Esophagus squamous epithelium (tissue), 5 donors: ENCODE measurements around the gene C20orf141. TPM values are rescaled to one million over a fixed set of nuclear protein-coding genes. Genes with fewer than 3 reads are reported as not detected.

ENCODE experiments used
- DNase-seq: peaks from one replicate; lab custom pipeline; 2025; lab: John Stamatoyannopoulos, UW
- H3K27ac ChIP-seq, 4 donors: fragments of 200-600 bp; sonication (generic); one replicate each; pipeline ENCODE4 v1.5.1; 2016 to 2019; ENCODE audit warnings: mild to moderate bottlenecking in 1 of 4
- H3K27me3 ChIP-seq, 4 donors: fragments of 200-600 bp; sonication (generic); 1 replicate in 3 of 4; 2 replicates in 1 of 4; pipeline versions ENCODE4 v1.5.1 to v1.6.0; 2017 to 2021; ENCODE audit warnings: antibody characterized with exemption in 1 of 4
- H3K36me3 ChIP-seq, 3 donors: fragments of 200-600 bp; sonication (generic); one replicate each; pipeline ENCODE4 v1.5.1; 2016 to 2019
- H3K4me1 ChIP-seq, 3 donors: fragments of 200-600 bp; sonication (generic); one replicate each; pipeline ENCODE4 v1.5.1; 2017 to 2019
- H3K4me3 ChIP-seq, 4 donors: fragments of 200-600 bp; sonication (generic); 1 replicate in 3 of 4; 2 replicates in 1 of 4; pipeline ENCODE4 v1.5.1; 2016 to 2019; ENCODE audit warnings: mild to moderate bottlenecking in 2 of 4, moderate library complexity in 1 of 4
- H3K9me3 ChIP-seq, 3 donors: fragments of 200-600 bp; sonication (generic); one replicate each; pipeline ENCODE4 v1.5.1; 2016 to 2019
- POLR2A ChIP-seq, 4 donors: fragments of 450-650 bp; IDR thresholded peaks; one replicate each; pipeline ENCODE4 v1.6.1; 2017; ENCODE audit warnings: antibody characterized with exemption in 4 of 4, mild to moderate bottlenecking in 4 of 4, moderate library complexity in 3 of 4
- WGBS, 2 donors: methylation state at CpG; one replicate each; pipeline ENCODE4 v1.1.5; 2018; 5-methylcytosine and 5-hydroxymethylcytosine counted together
- intact Hi-C: fragments of 100-400 bp; cut with DNase I; formaldehyde crosslinking; loops from one replicate; pipeline ENCODE4 v1.15.0; 2022
- total RNA-seq, 4 donors: library from RNA; depleted of rRNA; stranded (reverse); fragments of >200 nt; gene quantifications; one replicate each; pipeline ENCODE4 v1.1.0, GENCODE V29; 2016
- TF ChIP-seq, protein P1 (sequence below), 6 experiments: fragments of 450-650 bp in 4 of 6; fragments of 200-600 bp in 2 of 6; sonication (generic) in 2 of 6; IDR thresholded peaks; one replicate each; pipeline ENCODE4 v1.5.1; 2016 to 2019; ENCODE audit warnings: antibody characterized with exemption in 6 of 6, mild to moderate bottlenecking in 4 of 6, moderate library complexity in 4 of 6
- donor health status: DM: yes; HTN: yes; CAD: no.

The C20orf141 gene
- total RNA-seq, 4 donors from 2014 or later: not detected

DNA sequence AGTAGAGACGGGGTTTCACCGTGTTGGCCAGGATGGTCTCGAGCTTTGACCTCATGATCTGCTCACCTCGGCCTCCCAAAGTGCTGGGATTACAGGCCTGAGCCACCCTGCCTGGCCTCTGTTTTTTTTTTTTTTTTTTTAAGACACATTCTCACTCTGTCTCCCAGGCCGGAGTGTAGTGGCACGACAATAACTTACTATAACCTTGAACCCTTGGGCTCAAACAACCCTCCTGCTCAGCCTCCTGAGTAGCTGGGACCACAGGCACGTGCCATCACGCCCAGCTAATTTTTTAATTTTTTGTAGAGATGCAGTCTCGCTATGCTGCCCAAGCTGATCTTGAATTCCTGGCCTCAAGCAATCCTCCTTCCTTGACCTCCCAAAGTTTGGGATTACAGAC lies 41.0 kb upstream of the C20orf141 start:
- intact Hi-C loops: no loop called here
- Histone ChIP-seq H3K36me3 (no peaks in the 10 kb centered on the region), H3K27me3 (peaks cover 0 to 26% (median 0%) of the 10 kb centered on the region in 4 donors), H3K4me1 (peaks cover 0 to 23% (median 0%) of the 10 kb centered on the region in 3 donors), H3K4me3 (no peak overlapping the region), H3K9me3 (peaks cover 0 to 14% (median 7%) of the 10 kb centered on the region in 3 donors), H3K27ac (no peak overlapping the region)
- TF ChIP-seq, protein P1, sequence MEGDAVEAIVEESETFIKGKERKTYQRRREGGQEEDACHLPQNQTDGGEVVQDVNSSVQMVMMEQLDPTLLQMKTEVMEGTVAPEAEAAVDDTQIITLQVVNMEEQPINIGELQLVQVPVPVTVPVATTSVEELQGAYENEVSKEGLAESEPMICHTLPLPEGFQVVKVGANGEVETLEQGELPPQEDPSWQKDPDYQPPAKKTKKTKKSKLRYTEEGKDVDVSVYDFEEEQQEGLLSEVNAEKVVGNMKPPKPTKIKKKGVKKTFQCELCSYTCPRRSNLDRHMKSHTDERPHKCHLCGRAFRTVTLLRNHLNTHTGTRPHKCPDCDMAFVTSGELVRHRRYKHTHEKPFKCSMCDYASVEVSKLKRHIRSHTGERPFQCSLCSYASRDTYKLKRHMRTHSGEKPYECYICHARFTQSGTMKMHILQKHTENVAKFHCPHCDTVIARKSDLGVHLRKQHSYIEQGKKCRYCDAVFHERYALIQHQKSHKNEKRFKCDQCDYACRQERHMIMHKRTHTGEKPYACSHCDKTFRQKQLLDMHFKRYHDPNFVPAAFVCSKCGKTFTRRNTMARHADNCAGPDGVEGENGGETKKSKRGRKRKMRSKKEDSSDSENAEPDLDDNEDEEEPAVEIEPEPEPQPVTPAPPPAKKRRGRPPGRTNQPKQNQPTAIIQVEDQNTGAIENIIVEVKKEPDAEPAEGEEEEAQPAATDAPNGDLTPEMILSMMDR (IDR thresholded peaks at IDR 0.05): no peak
- no peak for TF ChIP-seq POLR2A (IDR thresholded peaks at IDR 0.05)
- DNase-seq: no peak
- 75 to 78% methylated on average over 9 of the region's 9 CpGs for WGBS, 2 donors

GRCh38 chr20:2775139-2775538 lies 39.6 kb upstream of the C20orf141 start:
- Histone ChIP-seq H3K4me1 (peaks cover 0 to 14% (median 0%) of the 10 kb centered on the region in 3 donors), H3K27ac (no peak overlapping the region), H3K9me3 (peaks cover 0 to 14% (median 7%) of the 10 kb centered on the region in 3 donors), H3K36me3 (no peaks in the 10 kb centered on the region), H3K27me3 (peaks cover 0 to 18% (median 0%) of the 10 kb centered on the region in 4 donors), H3K4me3 (no peak overlapping the region)
- intact Hi-C loops: no loop called here
- TF ChIP-seq POLR2A (IDR thresholded peaks at IDR 0.05): no peak
- TF ChIP-seq, protein P1 (IDR thresholded peaks at IDR 0.05): no peak
- 64 to 85% methylated on average over 3 of the region's 3 CpGs for WGBS, 2 donors
- DNase-seq: no peak

DNA sequence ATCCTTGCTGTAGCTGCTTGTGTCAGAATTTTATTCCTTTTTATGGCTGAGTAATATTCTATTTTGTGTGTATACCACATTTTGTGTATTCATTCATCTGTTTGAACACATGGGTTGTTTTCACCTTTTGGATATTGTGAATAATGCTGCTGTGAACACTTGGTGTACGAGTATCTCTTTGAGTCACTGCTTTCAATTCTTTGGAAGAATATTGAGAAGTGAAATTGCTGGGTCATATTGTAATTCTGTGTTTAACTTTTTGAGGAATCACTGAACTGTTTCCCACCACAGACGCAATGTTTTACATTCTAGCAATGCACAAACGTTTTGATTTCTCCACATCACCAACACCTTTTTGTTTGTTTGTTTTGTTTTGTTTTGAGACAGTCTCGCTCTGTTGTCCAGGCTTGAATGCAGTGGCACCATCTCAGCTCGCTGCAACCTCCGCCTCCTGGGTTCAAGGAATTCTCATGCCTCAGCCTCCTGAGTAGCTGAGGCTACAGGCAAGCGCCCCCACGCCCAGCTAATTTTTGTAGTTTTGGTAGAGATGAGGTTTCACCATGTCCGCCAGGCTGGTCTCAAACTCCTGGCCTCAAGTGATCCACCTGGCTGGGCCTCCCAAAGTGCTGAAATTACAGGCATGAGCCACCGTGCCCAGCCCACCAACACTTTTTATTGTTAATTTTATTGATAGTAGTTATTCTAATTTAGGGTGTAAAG lies 36.0 kb upstream of the C20orf141 start:
- H3K4me3 ChIP-seq: no peak overlapping the region

GRCh38 chr20:2780948-2781347 lies 33.8 kb upstream of the C20orf141 start:
- H3K4me3 ChIP-seq: no peak overlapping the region
- no peaks in the 10 kb centered on the region for H3K36me3 ChIP-seq
- peaks cover 0 to 14% (median 0%) of the 10 kb centered on the region in 4 donors for H3K27me3 ChIP-seq
- H3K9me3 ChIP-seq: peaks cover 0 to 4% (median 1%) of the 10 kb centered on the region in 3 donors
- WGBS, 2 donors: 44 to 55% methylated on average over 3 of the region's 3 CpGs
- intact Hi-C loops: no loop called here
- no peak overlapping the region for H3K27ac ChIP-seq
- TF ChIP-seq, protein P1 (IDR thresholded peaks at IDR 0.05): no peak
- no peak for TF ChIP-seq POLR2A (IDR thresholded peaks at IDR 0.05)
- H3K4me1 ChIP-seq: no peaks in the 10 kb centered on the region
- no peak for DNase-seq

More for the DNA sequence above, 36.0 kb upstream of the C20orf141 start:
- Histone ChIP-seq H3K27ac (no peak overlapping the region), H3K4me1 (no peaks in the 10 kb centered on the region), H3K27me3 (peaks cover 0 to 18% (median 0%) of the 10 kb centered on the region in 4 donors), H3K9me3 (peaks cover 0 to 14% (median 7%) of the 10 kb centered on the region in 3 donors), H3K36me3 (no peaks in the 10 kb centered on the region)
- intact Hi-C loops: no loop called here
- TF ChIP-seq, protein P1 (IDR thresholded peaks at IDR 0.05): no peak
- no peak for TF ChIP-seq POLR2A (IDR thresholded peaks at IDR 0.05)
- WGBS, 2 donors: 63 to 82% methylated on average over 10 of the region's 10 CpGs
- no peak for DNase-seq

GRCh38 chr20:2783908-2784566 lies 30.8 kb upstream of the C20orf141 start:
- 66 to 74% methylated on average over 6 of the region's 6 CpGs for WGBS, 2 donors
- Histone ChIP-seq H3K4me1 (no peaks in the 10 kb centered on the region), H3K36me3 (no peaks in the 10 kb centered on the region), H3K9me3 (no peaks in the 10 kb centered on the region), H3K27me3 (peaks cover 0 to 6% (median 0%) of the 10 kb centered on the region in 4 donors), H3K27ac (no peak overlapping the region), H3K4me3 (no peak overlapping the region)
- intact Hi-C loops: no loop called here
- DNase-seq: no peak
- no peak for TF ChIP-seq POLR2A (IDR thresholded peaks at IDR 0.05)
- TF ChIP-seq, protein P1 (IDR thresholded peaks at IDR 0.05): no peak
